ENCODE data around the gene TIMMDC1. TPM values are rescaled to one million over a fixed set of nuclear protein-coding genes. Genes with fewer than 3 reads are reported as not detected.

The TIMMDC1 gene
- polyA plus RNA-seq, 1 of the 3 experiments (the other 2 are of a cell fraction), result 128 TPM

- H3K9me2 ChIP-seq, result no peaks in the 10 kb centered on the region
- no peak for DNase-seq
- no peak overlapping the region for H3K4me3 ChIP-seq (ENCODE audit: low read depth in 2 of 2, low read length in 1 of 2)
- no peaks in the 10 kb centered on the region for H3F3A ChIP-seq (replicated peaks; ENCODE audit: insufficient read depth)
- H2AFZ ChIP-seq (ENCODE audit: low read depth), result no peak overlapping the region
- no peaks in the 10 kb centered on the region for H3K36me3 ChIP-seq (replicated peaks in 1 of 2; ENCODE audit: control insufficient read depth in 1 of 2, insufficient read depth in 2 of 2, low read length in 1 of 2)
- no peak overlapping the region for H3K4me2 ChIP-seq
- H3K9me3 ChIP-seq, result no peaks in the 10 kb centered on the region
- CTCF ChIA-PET, result no interaction called here
- H3K9ac ChIP-seq, result no peak overlapping the region
- H3K4me1 ChIP-seq (ENCODE audit: control insufficient read depth in 1 of 2, insufficient read depth in 2 of 2, low read depth in 1 of 2, low read length in 1 of 2), result no peaks in the 10 kb centered on the region
- H4K20me1 ChIP-seq (ENCODE audit: insufficient read depth), result no peaks in the 10 kb centered on the region
- WGBS (ENCODE audit: low lambda C conversion rate), result 100% methylated on average over 1 of the region's 1 CpG
- H3K27me3 ChIP-seq (ENCODE audit: insufficient read depth), result no peaks in the 10 kb centered on the region
- POLR2A ChIA-PET, result no interaction called here
- H3K27ac ChIP-seq (ENCODE audit: low read depth in 2 of 2, low read length in 1 of 2), result no peak overlapping the region
- no peak for TF ChIP-seq MAX (IDR thresholded peaks at IDR 0.05; ENCODE audit: low read depth)
- TF ChIP-seq RFX5 (IDR thresholded peaks at IDR 0.05; ENCODE audit: low read length), result no peak
- no peak for TF ChIP-seq EP300 (IDR thresholded peaks at IDR 0.05; ENCODE audit: borderline replicate concordance in 1 of 2, low read depth in 1 of 2, low read length in 1 of 2)
- no peak for TF ChIP-seq TCF12 (IDR thresholded peaks at IDR 0.05)
- no peak for TF ChIP-seq NFIC (IDR thresholded peaks at IDR 0.05; ENCODE audit: borderline replicate concordance)
- TF ChIP-seq ZBTB33 (IDR thresholded peaks at IDR 0.05; ENCODE audit: borderline replicate concordance, low read depth), result no peak
- TF ChIP-seq SIN3A (IDR thresholded peaks at IDR 0.05; ENCODE audit: borderline replicate concordance, low read depth, low read length), result no peak
- no peak for TF ChIP-seq SMC3 (IDR thresholded peaks at IDR 0.05; ENCODE audit: low read depth, low read length)
- TF ChIP-seq CTCF (IDR thresholded peaks at IDR 0.05), result no peak
- no peak for TF ChIP-seq USF1 (IDR thresholded peaks at IDR 0.05; ENCODE audit: borderline replicate concordance, low read depth)
- H3K79me2 ChIP-seq (ENCODE audit: insufficient read depth), result no peaks in the 10 kb centered on the region
Observed at GRCh38 chr3:119571230-119571629, 72.9 kb downstream of the TIMMDC1 start.

- CTCF ChIA-PET, result no interaction called here
- no peak overlapping the region for H2AFZ ChIP-seq (ENCODE audit: low read depth)
- H3F3A ChIP-seq (replicated peaks; ENCODE audit: insufficient read depth), result no peaks in the 10 kb centered on the region
- TF ChIP-seq RAD21 (IDR thresholded peaks at IDR 0.05; ENCODE audit: low read length), result no peak
- no peak for TF ChIP-seq FOSL2 (IDR thresholded peaks at IDR 0.05; ENCODE audit: borderline replicate concordance, low read depth)
- no peak for TF ChIP-seq RXRA (IDR thresholded peaks at IDR 0.05; ENCODE audit: borderline replicate concordance, low read depth)
- no peak for TF ChIP-seq MEF2A (IDR thresholded peaks at IDR 0.05; ENCODE audit: borderline replicate concordance, low read depth)
- TF ChIP-seq ZBTB33 (IDR thresholded peaks at IDR 0.05; ENCODE audit: borderline replicate concordance, low read depth), result no peak
- no peak for TF ChIP-seq EP300 (IDR thresholded peaks at IDR 0.05; ENCODE audit: borderline replicate concordance in 1 of 2, low read depth in 1 of 2, low read length in 1 of 2)
- no peak for TF ChIP-seq FOXJ3 (CRISPR knock-in tag; IDR thresholded peaks at IDR 0.05)
- TF ChIP-seq POLR2AphosphoS5 (IDR thresholded peaks at IDR 0.05; ENCODE audit: low read depth, low read length), result no peak
- no peak for TF ChIP-seq REST (IDR thresholded peaks at IDR 0.05; ENCODE audit: low read depth, low read length)
Observed at GRCh38 chr3:119571688-119572087, 73.3 kb downstream of the TIMMDC1 start.

More at GRCh38 chr3:119571688-119572087, 73.3 kb downstream of the TIMMDC1 start:
- no peak overlapping the region for H3K4me3 ChIP-seq (ENCODE audit: low read depth in 2 of 2, low read length in 1 of 2)
- WGBS (ENCODE audit: low lambda C conversion rate), result 71% methylated on average over 5 of the region's 5 CpGs
- POLR2A ChIA-PET, result no interaction called here
- no peak overlapping the region for H3K27ac ChIP-seq (ENCODE audit: low read depth in 2 of 2, low read length in 1 of 2)
- no peaks in the 10 kb centered on the region for H3K36me3 ChIP-seq (replicated peaks in 1 of 2; ENCODE audit: control insufficient read depth in 1 of 2, insufficient read depth in 2 of 2, low read length in 1 of 2)
- no peaks in the 10 kb centered on the region for H3K9me2 ChIP-seq
- H3K27me3 ChIP-seq (ENCODE audit: insufficient read depth), result no peaks in the 10 kb centered on the region
- no peak overlapping the region for H3K9ac ChIP-seq
- no peaks in the 10 kb centered on the region for H3K9me3 ChIP-seq
- no peaks in the 10 kb centered on the region for H4K20me1 ChIP-seq (ENCODE audit: insufficient read depth)
- no peaks in the 10 kb centered on the region for H3K4me1 ChIP-seq (ENCODE audit: control insufficient read depth in 1 of 2, insufficient read depth in 2 of 2, low read depth in 1 of 2, low read length in 1 of 2)
- DNase-seq, result no peak
- H3K79me2 ChIP-seq (ENCODE audit: insufficient read depth), result no peaks in the 10 kb centered on the region
- no peak overlapping the region for H3K4me2 ChIP-seq
